Chondrocyte (in vitro differentiated cells): ENCODE data around the gene MYL11. TPM values are rescaled to one million over a fixed set of nuclear protein-coding genes. Genes with fewer than 3 reads are reported as not detected.
"Not testable (repeated sequence)": the region's sequence is repeated elsewhere in the genome, so short reads cannot be mapped to it uniquely, and the experiment has no call there.

ENCODE experiments used
- DNase-seq: peaks from one replicate; pipeline ENCODE4 v3.0.0; 2021; ENCODE audit warnings: mixed read lengths, low spot score
- H3K27ac Mint-ChIP-seq: one replicate; pipeline ENCODE4 v1.8.0; 2021; ENCODE audit warnings: mild to moderate bottlenecking, moderate library complexity, mixed read lengths; ENCODE audit not compliant: unreplicated experiment
- H3K27me3 Mint-ChIP-seq: 2 replicates; pipeline ENCODE4 v1.8.0; 2021; ENCODE audit warnings: low read depth, mixed read lengths
- H3K36me3 Mint-ChIP-seq: 2 replicates; pipeline ENCODE4 v1.8.0; 2021; ENCODE audit warnings: low read depth, mixed read lengths
- H3K4me1 Mint-ChIP-seq: 2 replicates; pipeline ENCODE4 v1.8.0; 2021; ENCODE audit warnings: low read depth, mild to moderate bottlenecking, mixed read lengths
- H3K4me3 Mint-ChIP-seq: one replicate; pipeline ENCODE4 v1.8.0; 2021; ENCODE audit warnings: mild to moderate bottlenecking, moderate library complexity, mixed read lengths; ENCODE audit not compliant: unreplicated experiment
- H3K9me3 Mint-ChIP-seq: 2 replicates; pipeline ENCODE4 v1.8.0; 2021; ENCODE audit warnings: low read depth, mixed read lengths
- long read RNA-seq: library from polyadenylated mRNA; stranded (forward); transcript quantifications from one replicate; pipeline ENCODE4 v2.0.0, GENCODE V29; 2021
- total RNA-seq: library from RNA; stranded (reverse); gene quantifications from 3 replicates; pipeline ENCODE4 v1.2.1, GENCODE V29; 2021
- TF ChIP-seq, protein P1 (sequence below): fragments of 200-600 bp; sonication (generic); IDR thresholded peaks from 2 replicates; pipeline ENCODE4 v1.5.0; 2021; ENCODE audit warnings: antibody characterized with exemption, mild to moderate bottlenecking, moderate library complexity

MYL11 gene
- 0.82 to 2.2 TPM (median 1.4 TPM) in 3 replicates for total RNA-seq
- long read RNA-seq, partial matches to known transcripts: 0 of 2 reads
- long read RNA-seq, other reads (novel, unspliced or antisense): 1 of 2 reads

DNA sequence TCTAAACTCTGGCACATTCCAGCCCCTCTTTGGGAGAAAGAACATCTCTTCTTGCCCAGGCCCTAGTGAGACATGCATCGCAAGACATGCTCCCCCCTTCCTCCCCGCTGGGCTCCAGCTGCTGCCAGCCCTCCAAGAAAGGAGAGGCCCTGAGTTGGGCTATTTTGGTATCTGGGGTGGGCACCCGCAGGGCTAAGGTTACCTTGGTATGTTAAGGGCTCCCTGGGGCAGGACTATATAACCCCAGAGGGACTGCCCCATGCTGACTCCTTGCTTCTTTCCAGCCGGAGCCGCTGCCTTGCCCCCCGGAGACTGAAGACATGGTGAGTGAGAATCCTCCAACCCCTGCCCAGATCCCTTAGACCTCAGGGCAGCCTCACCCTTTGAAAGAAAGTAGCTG, at the start of gene MYL11:
TSS of gene MYL11 (plus strand) at position 265 of the 400 bp plus-strand sequence. CDS start at position 321, 56 bp downstream.
- TF ChIP-seq, protein P1, sequence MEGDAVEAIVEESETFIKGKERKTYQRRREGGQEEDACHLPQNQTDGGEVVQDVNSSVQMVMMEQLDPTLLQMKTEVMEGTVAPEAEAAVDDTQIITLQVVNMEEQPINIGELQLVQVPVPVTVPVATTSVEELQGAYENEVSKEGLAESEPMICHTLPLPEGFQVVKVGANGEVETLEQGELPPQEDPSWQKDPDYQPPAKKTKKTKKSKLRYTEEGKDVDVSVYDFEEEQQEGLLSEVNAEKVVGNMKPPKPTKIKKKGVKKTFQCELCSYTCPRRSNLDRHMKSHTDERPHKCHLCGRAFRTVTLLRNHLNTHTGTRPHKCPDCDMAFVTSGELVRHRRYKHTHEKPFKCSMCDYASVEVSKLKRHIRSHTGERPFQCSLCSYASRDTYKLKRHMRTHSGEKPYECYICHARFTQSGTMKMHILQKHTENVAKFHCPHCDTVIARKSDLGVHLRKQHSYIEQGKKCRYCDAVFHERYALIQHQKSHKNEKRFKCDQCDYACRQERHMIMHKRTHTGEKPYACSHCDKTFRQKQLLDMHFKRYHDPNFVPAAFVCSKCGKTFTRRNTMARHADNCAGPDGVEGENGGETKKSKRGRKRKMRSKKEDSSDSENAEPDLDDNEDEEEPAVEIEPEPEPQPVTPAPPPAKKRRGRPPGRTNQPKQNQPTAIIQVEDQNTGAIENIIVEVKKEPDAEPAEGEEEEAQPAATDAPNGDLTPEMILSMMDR: no peak
- peaks cover 26% of the 10 kb centered on the region for H3K4me1 Mint-ChIP-seq
- no peak within 1 kb of the TSS for H3K4me3 Mint-ChIP-seq
- DNase-seq: no peak
- H3K9me3 Mint-ChIP-seq: no peaks in the 10 kb centered on the region
- H3K27ac Mint-ChIP-seq: no peak within 1 kb of the TSS
- no peaks in the 10 kb centered on the region for H3K27me3 Mint-ChIP-seq
- no peaks in the 10 kb centered on the region for H3K36me3 Mint-ChIP-seq

- H3K27ac Mint-ChIP-seq: peak overlapping the region; percentile 96
- not testable (repeated sequence) for DNase-seq, H3K27me3 Mint-ChIP-seq
Measured at GRCh38 chr16:30334473-30334989, 40.1 kb upstream of the MYL11 start.

DNA sequence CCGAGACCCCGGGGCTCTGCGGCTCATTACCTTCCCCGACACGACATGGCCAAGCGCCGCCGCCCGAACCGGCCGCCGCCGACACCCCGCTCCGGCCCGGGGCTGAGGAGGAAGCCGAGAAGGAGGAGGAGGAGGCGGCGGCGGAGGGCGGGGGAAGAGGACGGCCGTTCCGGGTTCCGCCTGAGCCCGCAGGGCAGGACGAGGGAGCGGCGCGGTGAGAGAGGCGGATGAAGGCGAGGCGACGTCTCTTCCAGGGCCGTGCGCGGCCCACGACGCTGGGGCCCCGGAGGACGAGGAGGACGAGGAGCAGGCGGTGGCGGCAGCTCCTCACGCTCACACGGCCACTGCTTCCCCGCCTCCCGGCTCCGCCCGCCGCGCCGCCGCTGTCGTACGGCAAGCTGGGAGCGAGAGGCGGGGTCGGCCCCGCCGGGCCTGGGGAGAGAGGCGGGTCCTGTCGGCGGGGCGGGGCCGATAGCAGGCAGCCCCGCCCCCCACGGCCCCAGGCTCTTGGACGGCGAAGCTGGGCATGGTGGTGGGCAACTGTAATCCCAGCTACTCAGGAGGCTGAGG, 39.5 kb upstream of the MYL11 start:
- peak overlapping the region; percentile 72 for H3K4me3 Mint-ChIP-seq
- peaks cover 18% of the 10 kb centered on the region for H3K4me1 Mint-ChIP-seq
- not testable (repeated sequence) for H3K27me3 Mint-ChIP-seq, H3K9me3 Mint-ChIP-seq, DNase-seq, H3K36me3 Mint-ChIP-seq
- peak overlapping the region; percentile 91 for H3K27ac Mint-ChIP-seq

More at GRCh38 chr16:30334473-30334989, 40.1 kb upstream of the MYL11 start:
- not testable (repeated sequence) for H3K36me3 Mint-ChIP-seq, H3K9me3 Mint-ChIP-seq
- H3K4me1 Mint-ChIP-seq: peaks cover 18% of the 10 kb centered on the region
- peak overlapping the region; percentile 95 for H3K4me3 Mint-ChIP-seq

DNA sequence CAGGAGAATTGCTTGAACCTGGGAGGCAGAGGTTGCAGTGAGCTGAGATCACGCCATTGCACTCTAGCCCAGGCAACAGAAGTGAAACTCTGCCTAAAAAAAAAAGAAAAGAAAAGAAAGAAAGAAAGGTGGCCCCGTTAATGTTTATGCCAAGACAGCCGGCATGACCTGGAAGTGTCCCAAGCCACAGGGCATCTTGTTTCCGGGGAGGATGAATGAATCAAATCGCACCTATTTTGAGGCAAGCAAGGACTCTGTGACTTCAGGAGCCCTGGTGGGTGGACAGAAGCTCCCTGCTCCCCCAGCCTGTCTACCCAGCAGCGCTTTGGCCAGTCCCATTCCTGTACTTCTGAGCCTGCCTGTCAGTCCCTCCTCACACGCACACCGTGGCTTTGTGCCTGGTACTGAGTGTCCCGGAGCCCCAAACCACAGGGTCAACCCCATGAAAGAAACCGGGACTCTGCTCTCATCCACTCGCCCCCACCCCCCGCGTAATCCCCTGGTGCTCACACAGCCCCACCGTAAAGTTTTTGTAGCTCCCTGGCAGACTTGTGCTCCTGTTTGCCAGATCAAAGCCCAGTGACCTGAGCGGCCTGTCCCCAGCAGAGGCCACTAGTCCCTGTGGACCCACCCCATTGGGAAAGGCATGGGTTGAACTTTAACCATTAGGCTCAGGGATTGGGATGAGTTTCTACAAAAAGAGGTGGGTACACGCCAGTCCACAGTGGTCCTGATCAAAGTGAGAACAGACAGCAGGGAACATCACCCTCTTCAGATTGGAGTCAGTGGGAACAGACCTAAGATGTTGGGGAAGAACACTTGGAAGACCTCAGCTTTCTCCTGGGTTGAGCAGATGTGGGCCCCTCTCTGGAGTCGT, 38.8 kb upstream of the MYL11 start:
- no peak for DNase-seq
- peaks cover 14% of the 10 kb centered on the region for H3K4me1 Mint-ChIP-seq
- H3K27ac Mint-ChIP-seq: peak overlapping the region; percentile 83
- TF ChIP-seq, protein P1: no peak
- no peaks in the 10 kb centered on the region for H3K27me3 Mint-ChIP-seq
- H3K4me3 Mint-ChIP-seq: peak overlapping the region; percentile 72
- H3K36me3 Mint-ChIP-seq: no peaks in the 10 kb centered on the region
- no peaks in the 10 kb centered on the region for H3K9me3 Mint-ChIP-seq

- H3K4me1 Mint-ChIP-seq: peaks cover 10% of the 10 kb centered on the region
- peak; percentile 20 for DNase-seq
- not testable (repeated sequence) for H3K9me3 Mint-ChIP-seq, H3K36me3 Mint-ChIP-seq, H3K27ac Mint-ChIP-seq, H3K4me3 Mint-ChIP-seq, H3K27me3 Mint-ChIP-seq
Measured at GRCh38 chr16:30337964-30338357, 36.6 kb upstream of the MYL11 start.

DNA sequence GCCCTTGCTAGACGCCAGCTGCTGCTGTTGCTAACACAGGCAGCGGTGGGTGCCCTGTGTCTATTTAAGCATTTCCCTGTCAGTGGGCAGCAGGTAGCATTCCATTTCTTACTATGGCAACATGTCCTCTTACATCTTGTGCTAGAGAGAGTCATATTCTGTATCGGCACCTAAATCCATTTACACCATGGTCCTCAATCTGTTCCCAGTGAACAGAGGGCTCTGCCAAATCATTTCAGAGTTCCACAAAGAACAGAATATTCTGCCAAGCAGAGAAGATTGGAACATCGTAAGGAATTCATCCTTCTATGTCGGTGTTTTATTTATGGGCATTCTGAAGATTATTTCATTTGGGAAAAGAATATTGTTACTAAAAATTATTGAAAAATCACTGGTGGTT, 35.9 kb upstream of the MYL11 start:
- H3K4me1 Mint-ChIP-seq, H3K27ac Mint-ChIP-seq, H3K27me3 Mint-ChIP-seq, H3K36me3 Mint-ChIP-seq, DNase-seq, H3K9me3 Mint-ChIP-seq, H3K4me3 Mint-ChIP-seq: not testable (repeated sequence)

- H3K9me3 Mint-ChIP-seq: no peaks in the 10 kb centered on the region
- no peaks in the 10 kb centered on the region for H3K27me3 Mint-ChIP-seq
- peaks cover 5% of the 10 kb centered on the region for H3K4me1 Mint-ChIP-seq
- peak; percentile 50 for DNase-seq
- TF ChIP-seq, protein P1: no peak
- no peak overlapping the region for H3K27ac Mint-ChIP-seq
- H3K36me3 Mint-ChIP-seq: no peaks in the 10 kb centered on the region
- H3K4me3 Mint-ChIP-seq: no peak overlapping the region
Measured at GRCh38 chr16:30340621-30341020, 34.0 kb upstream of the MYL11 start.
